Gastrocnemius medialis (tissue), 4 donors: ENCODE data around the gene DNAJA3. TPM values are rescaled to one million over a fixed set of nuclear protein-coding genes. Genes with fewer than 3 reads are reported as not detected.

Source experiments
- ATAC-seq, 2 donors: fragments of 150-250 bp; one replicate each; pipeline ENCODE4 v1.9.1; 2016
- DNase-seq, 2 donors: peaks; one replicate each; pipeline ENCODE4 v3.0.0-alpha.2; 2019
- H3K27ac ChIP-seq, 4 donors: fragments of 200-600 bp; sonication (generic); 1 replicate in 1 of 4; 2 replicates in 3 of 4; pipeline ENCODE4 v1.5.1; 2016 to 2018; ENCODE audit warnings: mild to moderate bottlenecking in 2 of 4, moderate library complexity in 1 of 4
- H3K27me3 ChIP-seq, 3 donors: fragments of 200-600 bp; sonication (generic) in 2 of 3; 1 replicate in 1 of 3; 2 replicates in 2 of 3; pipeline versions ENCODE4 v1.5.1 to v1.6.0; 2016 to 2019; ENCODE audit warnings: mild to moderate bottlenecking in 1 of 3, moderate library complexity in 1 of 3
- H3K36me3 ChIP-seq, 2 donors: fragments of 200-600 bp; sonication (generic) in 1 of 2; one replicate each; pipeline ENCODE4 v1.5.1; 2017 to 2018
- H3K4me1 ChIP-seq, 2 donors: fragments of 200-600 bp; sonication (generic) in 1 of 2; one replicate each; pipeline ENCODE4 v1.5.1; 2016 to 2017; ENCODE audit warnings: mild to moderate bottlenecking in 2 of 2
- H3K4me3 ChIP-seq, 4 donors: fragments of 200-600 bp; sonication (generic) in 3 of 4; 1 replicate in 1 of 4; 2 replicates in 3 of 4; pipeline ENCODE4 v1.5.1; 2016 to 2019; ENCODE audit warnings: mild to moderate bottlenecking in 2 of 4
- H3K9me3 ChIP-seq, 3 donors: fragments of 200-600 bp; sonication (generic) in 2 of 3; 1 replicate in 1 of 3; 2 replicates in 2 of 3; pipeline ENCODE4 v1.5.1; 2016 to 2019
- CTCF ChIP-seq, 5 experiments: fragments of 450-650 bp in 3 of 5; fragments of 200-600 bp in 2 of 5; sonication (generic) in 2 of 5; IDR thresholded peaks in 4 of 5; conservative IDR thresholded peaks in 1 of 5; 1 replicate in 4 of 5; 2 replicates in 1 of 5; pipeline ENCODE4 v1.5.1; 2016 to 2019; ENCODE audit warnings: antibody characterized with exemption in 5 of 5, mild to moderate bottlenecking in 3 of 5, moderate library complexity in 3 of 5
- POLR2A ChIP-seq, 2 donors: fragments of 450-650 bp; IDR thresholded peaks; one replicate each; pipeline ENCODE4 v1.6.1; 2017; ENCODE audit warnings: antibody characterized with exemption in 2 of 2, mild to moderate bottlenecking in 2 of 2, moderate library complexity in 2 of 2
- in situ Hi-C, 4 donors: fragments of 200-750 bp; cut with MboI; loops; one replicate each; pipeline versions ENCODE4 v1.15.0 to v1.8.0; 2017; ENCODE audit warnings: low sequenced_read_pairs in 4 of 4
- intact Hi-C: fragments of 100-400 bp; cut with DNase I; formaldehyde crosslinking; loops from one replicate; pipeline ENCODE4 v1.15.1; 2023; ENCODE audit warnings: low total_unique reads
- total RNA-seq, 4 donors: library from RNA; depleted of rRNA; stranded (reverse); fragments of >200 nt; gene quantifications; one replicate each; pipeline versions ENCODE4 v1.1.0 to v1.2.3, GENCODE V29; 2016

DNAJA3 gene
- total RNA-seq, 4 donors from 2014 or later, result 94.8 to 114 (median 103) TPM

GRCh38 chr16:4381935-4382794 lies 43.5 kb upstream of the DNAJA3 start:
- Histone ChIP-seq H3K4me3 (no peak overlapping the region), H3K36me3 (no peaks in the 10 kb centered on the region), H3K4me1 (peaks cover 14 to 28% of the 10 kb centered on the region in 2 donors), H3K27me3 (no peaks in the 10 kb centered on the region), H3K27ac (peak overlapping the region; percentile 29 to 60 (median 57)), H3K9me3 (no peaks in the 10 kb centered on the region)
- in situ Hi-C loops (no loop called here), intact Hi-C loops (no loop called here)
- ATAC-seq (no peak), DNase-seq (no peak)
- TF ChIP-seq CTCF (IDR thresholded peaks at IDR 0.05 in 4 of 5, conservative IDR thresholded peaks at IDR 0.05 in 1 of 5), result no peak
- TF ChIP-seq POLR2A (IDR thresholded peaks at IDR 0.05), result no peak

- peak overlapping the region in 3 of 4 donors; percentile 7 to 16 (median 15) for H3K27ac ChIP-seq
- no peak overlapping the region for H3K4me3 ChIP-seq
- intact Hi-C loops, result no loop called here
- in situ Hi-C loops, result no loop called here
- DNase-seq (no peak), ATAC-seq (no peak)
- H3K4me1 ChIP-seq, result peaks cover 8 to 21% of the 10 kb centered on the region in 2 donors
- TF ChIP-seq CTCF (IDR thresholded peaks at IDR 0.05 in 4 of 5, conservative IDR thresholded peaks at IDR 0.05 in 1 of 5) (no peak), POLR2A (IDR thresholded peaks at IDR 0.05) (no peak)
- no peaks in the 10 kb centered on the region for H3K9me3 ChIP-seq
- H3K27me3 ChIP-seq, result no peaks in the 10 kb centered on the region
- no peaks in the 10 kb centered on the region for H3K36me3 ChIP-seq
Measured at GRCh38 chr16:4382795-4383357, 42.8 kb upstream of the DNAJA3 start.

- TF ChIP-seq CTCF (IDR thresholded peaks at IDR 0.05 in 4 of 5, conservative IDR thresholded peaks at IDR 0.05 in 1 of 5) (no peak), POLR2A (IDR thresholded peaks at IDR 0.05) (no peak)
- in situ Hi-C loops, result no loop called here
- no peaks in the 10 kb centered on the region for H3K9me3 ChIP-seq
- H3K36me3 ChIP-seq, result no peaks in the 10 kb centered on the region
- ATAC-seq (no peak), DNase-seq (no peak)
- no peak overlapping the region for H3K4me3 ChIP-seq
- no peaks in the 10 kb centered on the region for H3K27me3 ChIP-seq
- H3K27ac ChIP-seq, result peak overlapping the region in 3 of 4 donors; percentile 3 to 15 (median 7)
- peaks cover 0 to 17% of the 10 kb centered on the region in 2 donors for H3K4me1 ChIP-seq
- intact Hi-C loops, result no loop called here
Measured at GRCh38 chr16:4383591-4384444, 41.9 kb upstream of the DNAJA3 start.

GRCh38 chr16:4384509-4384942 lies 41.1 kb upstream of the DNAJA3 start:
- no peaks in the 10 kb centered on the region for H3K36me3 ChIP-seq
- intact Hi-C loops, result no loop called here
- no peak for DNase-seq
- H3K27ac ChIP-seq, result no peak overlapping the region
- no peaks in the 10 kb centered on the region for H3K9me3 ChIP-seq
- no peak overlapping the region for H3K4me3 ChIP-seq
- TF ChIP-seq CTCF (IDR thresholded peaks at IDR 0.05 in 4 of 5, conservative IDR thresholded peaks at IDR 0.05 in 1 of 5) (no peak), POLR2A (IDR thresholded peaks at IDR 0.05) (no peak)
- in situ Hi-C loops, result no loop called here
- ATAC-seq, result no peak
- no peaks in the 10 kb centered on the region for H3K27me3 ChIP-seq
- H3K4me1 ChIP-seq, result peaks cover 0 to 17% of the 10 kb centered on the region in 2 donors
